GM19397 (cell line): ENCODE measurements around the gene ABCC1.

Experiments used
- ATAC-seq: cut with Tn5 transposase; IDR thresholded peaks from one replicate; pipeline ENCODE4 v1.9.1; 2021; ENCODE audit warnings: mild to moderate bottlenecking, moderate library complexity; ENCODE audit not compliant: unreplicated experiment

The ABCC1 gene

GRCh38 chr16:16075488-16076422 is 126.3 kb downstream of the ABCC1 start:
- ATAC-seq: no peak

DNA sequence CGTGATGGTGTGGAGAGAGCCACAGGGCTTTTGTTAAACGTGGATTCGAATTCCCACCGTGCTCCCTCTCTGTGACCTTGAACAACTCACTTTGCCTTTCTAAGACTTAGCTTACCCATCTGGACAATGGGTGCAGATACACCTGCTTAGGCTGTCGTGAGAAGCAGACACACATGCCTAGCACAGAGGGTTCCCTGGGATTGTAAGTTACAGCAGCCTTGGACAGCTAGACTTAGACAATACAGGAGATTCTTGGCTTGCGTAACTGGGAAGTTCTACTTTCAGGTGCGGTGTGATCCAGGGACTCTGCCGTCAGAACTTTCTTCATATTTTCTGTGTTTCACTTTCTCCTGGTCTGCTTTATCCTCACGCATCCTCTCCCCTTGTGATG is 127.0 kb downstream of the ABCC1 start:
- ATAC-seq: no peak

- ATAC-seq: no peak
Measured at GRCh38 chr16:16080465-16081065, 131.1 kb downstream of the ABCC1 start.

DNA sequence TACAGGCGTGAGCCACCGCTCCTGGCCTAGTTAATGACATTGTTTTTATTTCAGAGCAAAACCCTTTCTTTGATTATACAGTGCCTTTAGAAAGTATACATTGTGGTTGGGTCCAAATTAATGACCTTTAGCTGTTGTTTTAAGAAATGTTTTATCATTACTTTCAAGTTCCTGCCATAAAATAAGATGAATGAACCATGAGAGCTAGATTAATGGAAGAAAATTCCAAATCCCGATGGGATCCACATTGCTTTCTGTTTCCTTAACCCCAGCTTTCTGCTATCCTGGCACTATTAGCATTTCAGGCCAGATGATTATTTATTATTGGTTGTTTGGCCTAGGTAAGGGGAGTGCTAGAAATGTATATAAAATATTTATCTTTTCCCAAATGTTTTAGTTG is 131.7 kb downstream of the ABCC1 start:
- no peak for ATAC-seq

DNA sequence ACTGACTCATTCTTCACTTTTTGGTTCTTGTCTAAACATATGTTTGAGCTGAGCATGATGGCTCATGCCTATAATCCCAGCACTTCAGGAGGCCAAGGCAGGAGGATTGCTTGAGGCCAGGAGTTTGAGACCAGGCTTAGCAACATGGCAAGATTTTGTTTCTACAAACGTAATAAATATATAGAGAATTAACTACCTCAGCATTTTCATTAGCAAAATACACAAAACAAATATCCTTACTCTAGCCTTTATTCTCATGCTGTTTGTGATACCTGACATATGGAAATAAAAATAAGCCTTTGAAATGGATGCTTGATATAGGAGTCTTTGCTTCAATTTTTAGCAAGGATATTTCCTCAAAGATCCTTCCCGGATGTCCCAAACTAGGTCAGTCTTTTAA is 132.8 kb downstream of the ABCC1 start:
- no peak for ATAC-seq

- ATAC-seq: no peak
Measured at GRCh38 chr16:16083421-16084156, 134.2 kb downstream of the ABCC1 start.

DNA sequence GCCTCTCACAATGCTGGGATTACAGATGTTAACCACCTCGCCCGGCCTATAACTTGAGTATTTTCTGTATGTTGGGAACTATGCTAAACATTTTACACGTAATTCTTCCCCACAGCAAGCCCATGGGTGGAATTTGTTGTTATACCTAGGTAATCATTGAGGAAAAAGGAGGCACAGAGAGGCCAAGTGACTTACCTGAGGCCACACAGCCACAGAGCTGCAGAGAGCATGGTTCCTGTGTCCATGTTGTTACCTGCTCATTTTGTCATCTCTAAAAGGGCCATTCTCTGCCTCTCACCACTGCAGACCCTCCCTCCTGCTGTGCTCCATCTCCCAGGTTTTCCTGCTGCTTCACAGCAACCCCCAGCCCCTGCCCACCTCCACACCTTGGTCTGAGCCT is 135.5 kb downstream of the ABCC1 start:
- ATAC-seq: no peak

DNA sequence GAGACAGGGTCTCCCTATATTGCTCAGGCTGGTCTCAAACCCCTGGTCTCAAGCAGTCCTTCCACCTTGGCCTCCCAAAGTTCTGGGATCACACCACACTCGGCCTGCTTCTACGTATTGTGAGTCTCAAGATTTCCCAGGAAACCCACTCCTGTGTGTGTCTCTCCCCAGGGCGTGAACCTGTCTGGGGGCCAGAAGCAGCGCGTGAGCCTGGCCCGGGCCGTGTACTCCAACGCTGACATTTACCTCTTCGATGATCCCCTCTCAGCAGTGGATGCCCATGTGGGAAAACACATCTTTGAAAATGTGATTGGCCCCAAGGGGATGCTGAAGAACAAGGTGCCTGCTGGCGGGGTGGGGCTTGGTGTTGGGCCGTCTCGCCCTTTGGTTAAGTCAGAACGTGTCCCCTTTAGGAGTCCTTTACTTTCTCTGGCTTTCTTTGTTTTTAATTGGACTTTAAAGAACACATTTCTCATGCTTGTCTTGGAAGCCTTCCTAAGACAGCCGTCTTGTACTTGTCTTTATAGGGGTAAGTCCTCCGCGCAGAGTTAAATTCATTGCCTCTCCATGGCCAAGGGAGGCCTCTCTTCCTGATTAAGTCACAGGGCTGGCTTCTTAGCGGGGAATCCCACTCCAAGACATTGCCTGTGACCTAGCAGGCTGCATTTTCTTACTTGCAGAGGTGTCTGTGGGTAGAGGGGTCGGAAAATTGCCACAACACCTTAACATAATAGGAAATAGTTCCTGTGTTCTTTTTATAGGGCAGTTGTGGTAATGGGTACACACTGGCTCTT is 137.4 kb downstream of the ABCC1 start:
- no peak for ATAC-seq

GRCh38 chr16:16090238-16090637 is 140.8 kb downstream of the ABCC1 start:
- ATAC-seq: no peak

- ATAC-seq: no peak
Measured at GRCh38 chr16:16092925-16093627, 143.7 kb downstream of the ABCC1 start.

DNA sequence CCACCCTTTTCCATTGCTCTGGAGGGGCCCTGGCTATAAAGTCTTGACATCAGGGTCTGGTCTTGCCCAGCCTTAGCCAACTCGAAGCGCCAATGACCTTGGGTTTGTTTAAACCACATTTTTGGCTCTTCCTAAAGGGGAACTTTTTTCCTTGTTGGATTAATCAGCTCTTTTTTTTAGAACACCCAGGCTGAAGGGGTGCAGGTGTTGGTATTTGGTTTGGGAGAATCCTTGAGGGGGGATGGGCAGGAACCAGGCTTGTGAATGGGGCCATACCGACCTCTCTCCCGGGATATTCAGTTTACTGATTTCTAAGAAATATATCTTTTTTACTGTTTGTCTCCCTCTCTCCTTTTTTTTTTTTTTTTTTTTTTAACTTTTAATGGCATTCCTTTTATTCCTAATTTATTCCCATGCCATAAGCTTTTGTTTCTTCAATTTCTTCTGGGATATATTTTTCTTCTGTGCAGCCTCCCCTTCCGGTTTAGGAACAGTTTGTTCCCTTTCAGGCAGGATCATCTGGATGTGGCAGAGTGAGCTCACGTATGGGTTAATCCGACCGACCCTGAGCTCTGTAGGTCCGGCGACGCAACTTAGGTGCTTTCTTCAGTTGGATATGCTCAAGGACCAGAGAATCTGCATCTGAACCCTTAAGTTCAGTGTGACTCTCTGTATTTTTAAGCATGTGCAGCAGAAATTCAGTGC is 144.4 kb downstream of the ABCC1 start:
- no peak for ATAC-seq

GRCh38 chr16:16095646-16096045 is 146.2 kb downstream of the ABCC1 start:
- ATAC-seq: no peak

DNA sequence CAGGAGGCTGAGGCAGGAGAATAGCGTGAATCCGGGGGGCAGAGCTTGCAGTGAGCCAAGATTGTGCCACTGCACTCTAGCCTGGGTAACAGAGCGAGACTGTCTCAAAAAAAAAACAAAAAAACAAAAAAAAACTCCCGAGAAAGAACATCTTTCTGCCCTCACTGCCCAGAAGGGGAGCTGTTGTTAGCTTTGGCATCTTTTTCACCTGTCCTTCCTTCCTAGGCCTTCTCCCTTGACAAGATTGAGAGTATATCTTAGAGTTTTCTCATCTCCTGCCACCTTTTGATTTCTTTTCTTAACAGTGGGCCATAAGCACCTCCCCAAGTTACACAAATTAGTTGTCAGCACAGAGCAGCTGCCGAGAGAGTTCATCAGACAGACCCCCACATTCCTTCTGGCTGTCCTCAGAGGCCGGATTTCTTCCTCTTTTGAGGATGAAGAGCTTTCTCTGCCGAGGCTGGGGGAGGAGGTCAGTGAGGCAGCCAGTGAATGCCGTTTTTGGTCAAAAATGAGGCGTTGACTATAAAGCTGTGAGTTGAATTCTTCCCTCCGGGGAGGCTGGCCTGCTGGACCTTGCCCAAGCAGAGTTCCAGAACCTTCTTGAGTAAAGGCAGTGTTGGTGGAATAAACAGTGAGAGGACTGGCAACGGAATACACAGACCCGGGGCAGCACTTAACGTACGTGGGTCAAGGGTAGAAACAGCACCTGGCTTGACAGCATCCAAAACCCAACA is 146.9 kb downstream of the ABCC1 start:
- ATAC-seq: no peak

DNA sequence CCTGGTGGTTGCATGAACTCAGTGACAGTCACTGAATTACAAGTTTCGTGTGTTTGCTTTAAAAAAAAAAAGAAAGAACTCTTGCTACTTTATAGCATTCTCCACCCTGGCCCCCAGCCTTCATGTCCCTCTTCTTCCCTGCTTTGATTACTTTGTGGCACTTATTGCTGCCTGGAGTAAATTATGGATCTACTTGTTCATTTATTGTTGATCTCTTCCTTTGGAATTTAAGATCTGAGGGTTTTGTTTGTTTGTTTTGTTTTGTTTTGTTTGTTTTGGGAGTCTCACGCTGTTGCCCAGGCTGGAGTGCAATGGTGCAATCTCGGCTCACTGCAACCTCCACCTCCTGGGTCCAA is 147.4 kb downstream of the ABCC1 start:
- ATAC-seq: no peak

- no peak for ATAC-seq
Measured at GRCh38 chr16:16099320-16099719, 149.9 kb downstream of the ABCC1 start.

GRCh38 chr16:16100631-16101030 is 151.2 kb downstream of the ABCC1 start:
- ATAC-seq: no peak

DNA sequence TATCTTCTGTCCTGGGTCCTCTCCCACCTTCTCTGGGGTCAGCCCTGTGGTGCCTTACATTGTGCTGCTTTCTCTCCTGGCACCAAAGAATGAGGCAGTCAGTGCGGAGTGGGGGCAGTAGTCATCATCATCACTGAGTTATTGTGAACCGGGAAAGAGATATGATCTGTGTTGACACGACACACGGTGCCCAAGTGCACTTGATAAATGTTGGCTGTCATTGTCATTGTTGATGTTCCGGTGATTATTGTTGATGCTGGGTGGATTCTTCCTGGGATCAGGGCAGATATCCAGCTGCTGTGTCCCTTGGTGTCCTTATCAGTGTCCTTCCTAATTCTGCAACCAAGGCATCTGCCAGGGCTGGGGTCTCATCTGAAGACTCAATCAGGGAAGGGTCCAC is 152.2 kb downstream of the ABCC1 start:
- no peak for ATAC-seq

- no peak for ATAC-seq
Measured at GRCh38 chr16:16102738-16103137, 153.3 kb downstream of the ABCC1 start.
